Chondrocyte (in vitro differentiated cells): Measurements from ENCODE around the gene SNPH. TPM values are rescaled to one million over a fixed set of nuclear protein-coding genes. Genes with fewer than 3 reads are reported as not detected.
A peak's percentile ranks its signal among the peaks of the same experiment; 100 is the strongest.

ENCODE experiments used
- DNase-seq: peaks from one replicate; pipeline ENCODE4 v3.0.0; 2021; ENCODE audit warnings: mixed read lengths, low spot score
- H3K27ac Mint-ChIP-seq: one replicate; pipeline ENCODE4 v1.8.0; 2021; ENCODE audit warnings: mild to moderate bottlenecking, moderate library complexity, mixed read lengths; ENCODE audit not compliant: unreplicated experiment
- H3K27me3 Mint-ChIP-seq: 2 replicates; pipeline ENCODE4 v1.8.0; 2021; ENCODE audit warnings: low read depth, mixed read lengths
- H3K36me3 Mint-ChIP-seq: 2 replicates; pipeline ENCODE4 v1.8.0; 2021; ENCODE audit warnings: low read depth, mixed read lengths
- H3K4me1 Mint-ChIP-seq: 2 replicates; pipeline ENCODE4 v1.8.0; 2021; ENCODE audit warnings: low read depth, mild to moderate bottlenecking, mixed read lengths
- H3K4me3 Mint-ChIP-seq: one replicate; pipeline ENCODE4 v1.8.0; 2021; ENCODE audit warnings: mild to moderate bottlenecking, moderate library complexity, mixed read lengths; ENCODE audit not compliant: unreplicated experiment
- H3K9me3 Mint-ChIP-seq: 2 replicates; pipeline ENCODE4 v1.8.0; 2021; ENCODE audit warnings: low read depth, mixed read lengths
- CTCF ChIP-seq: fragments of 200-600 bp; sonication (generic); IDR thresholded peaks from 2 replicates; pipeline ENCODE4 v1.5.0; 2021; ENCODE audit warnings: antibody characterized with exemption, mild to moderate bottlenecking, moderate library complexity
- total RNA-seq: library from RNA; stranded (reverse); gene quantifications from 3 replicates; pipeline ENCODE4 v1.2.1, GENCODE V29; 2021

SNPH gene
- total RNA-seq, 1 donor from 2014 or later: 12.8 TPM

- DNase-seq: no peak
Observed at GRCh38 chr20:1291191-1291741, 25.2 kb downstream of the SNPH start.

GRCh38 chr20:1292620-1293019 lies 26.5 kb downstream of the SNPH start:
- no peak overlapping the region for H3K4me3 Mint-ChIP-seq
- H3K4me1 Mint-ChIP-seq: peaks cover 5% of the 10 kb centered on the region
- H3K27ac Mint-ChIP-seq: no peak overlapping the region
- H3K36me3 Mint-ChIP-seq: peaks cover 3% of the 10 kb centered on the region
- H3K27me3 Mint-ChIP-seq: no peaks in the 10 kb centered on the region
- H3K9me3 Mint-ChIP-seq: no peaks in the 10 kb centered on the region
- DNase-seq: no peak
- TF ChIP-seq CTCF: no peak

More at GRCh38 chr20:1291191-1291741, 25.2 kb downstream of the SNPH start:
- H3K36me3 Mint-ChIP-seq: peaks cover 4% of the 10 kb centered on the region
- H3K4me1 Mint-ChIP-seq: peaks cover 5% of the 10 kb centered on the region
- no peak overlapping the region for H3K4me3 Mint-ChIP-seq
- TF ChIP-seq CTCF: no peak
- no peaks in the 10 kb centered on the region for H3K9me3 Mint-ChIP-seq
- no peaks in the 10 kb centered on the region for H3K27me3 Mint-ChIP-seq
- no peak overlapping the region for H3K27ac Mint-ChIP-seq

- Mint-ChIP-seq H3K36me3 (peaks cover under 1% of the 10 kb centered on the region), H3K9me3 (no peaks in the 10 kb centered on the region), H3K27ac (no peak overlapping the region), H3K27me3 (no peaks in the 10 kb centered on the region), H3K4me1 (peaks cover 5% of the 10 kb centered on the region), H3K4me3 (no peak overlapping the region)
- peak; percentile 53 for DNase-seq
- no peak for TF ChIP-seq CTCF
Observed at GRCh38 chr20:1293641-1294379, 27.7 kb downstream of the SNPH start.

- no peak overlapping the region for H3K4me3 Mint-ChIP-seq
- peak; percentile 82 for DNase-seq
Observed at GRCh38 chr20:1294497-1294896, 28.4 kb downstream of the SNPH start.

More at GRCh38 chr20:1294497-1294896, 28.4 kb downstream of the SNPH start:
- Mint-ChIP-seq H3K27me3 (no peaks in the 10 kb centered on the region), H3K9me3 (no peaks in the 10 kb centered on the region), H3K4me1 (peaks cover 5% of the 10 kb centered on the region), H3K27ac (no peak overlapping the region), H3K36me3 (peaks cover 4% of the 10 kb centered on the region)
- no peak for TF ChIP-seq CTCF
